HepG2 (cell line): ENCODE measurements around the gene DPH7. TPM values are rescaled to one million over a fixed set of nuclear protein-coding genes. Genes with fewer than 3 reads are reported as not detected.
"Not testable (repeated sequence)": the region's sequence is repeated elsewhere in the genome, so short reads cannot be mapped to it uniquely, and the experiment has no call there.

ENCODE experiments used
- ATAC-seq: fragments of 200-7000 bp; cut with Tn5 transposase; 3 replicates; pipeline ENCODE4 v1.9.1; 2020; ENCODE audit warnings: mild to moderate bottlenecking, moderate library complexity
- BruUV-seq: library from RNA; stranded (reverse); fragments of 400-500 nt; replicated peaks from 2 replicates; lab custom pipeline; 2021; lab: Mats Ljungman, UMichigan
- CTCF ChIA-PET: fragments of 300-600 bp; formaldehyde crosslinking; extraction: SDS; loops from one replicate; lab custom pipeline; 2021; ENCODE audit warnings: low total read pairs, inconsistent platforms, low intra/inter-chr PET ratio; lab: Yijun Ruan, JAX
- POLR2A ChIA-PET: fragments of 350-600 bp; sonication (Branson Sonifier 250); formaldehyde crosslinking; loops from one replicate; lab custom pipeline; 2020; ENCODE audit warnings: antibody characterized with exemption, inconsistent platforms; lab: Yijun Ruan, JAX
- DNase-seq: peaks from one replicate; pipeline ENCODE4 v3.0.0-alpha.2; 2015; ENCODE audit warnings: low spot score
- FAIRE-seq: peaks from 3 replicates; lab custom pipeline; 2011; peaks lifted over from hg19 to GRCh38; lab: Jason Lieb, UNC
- H2AFZ ChIP-seq: one replicate; pipeline ENCODE4 v1.6.1; 2011; ENCODE audit warnings: low read length, inconsistent platforms
- H3K27ac ChIP-seq: fragments of 300-600 bp; 3 replicates; pipeline ENCODE4 v1.8.0; 2011; ENCODE audit warnings: mixed run types, mild to moderate bottlenecking, mixed read lengths, low read length, inconsistent platforms; ENCODE audit not compliant: insufficient read depth; ENCODE audit errors: extremely low read length
- H3K27me3 ChIP-seq, 2 experiments: fragments of 200-600 bp in 1 of 2; 2 replicates in 1 of 2; 3 replicates in 1 of 2; pipeline versions ENCODE4 v1.6.0 to v1.8.0; 2011; ENCODE audit warnings: low read length in 2 of 2, mild to moderate bottlenecking in 2 of 2, moderate library complexity in 2 of 2, inconsistent platforms in 1 of 2; ENCODE audit not compliant: insufficient read depth in 2 of 2, control insufficient read depth in 1 of 2
- H3K36me3 ChIP-seq, 2 experiments: fragments of 200-600 bp in 1 of 2; replicated peaks in 1 of 2; 2 replicates in 1 of 2; 3 replicates in 1 of 2; pipeline versions ENCODE4 v1.5.1 to v1.8.0; 2011; ENCODE audit warnings: low read length in 2 of 2, inconsistent platforms in 1 of 2; ENCODE audit not compliant: insufficient read depth in 2 of 2, control insufficient read depth in 1 of 2
- H3K4me1 ChIP-seq: 2 replicates; pipeline ENCODE4 v1.5.1; 2012; ENCODE audit warnings: low read length, inconsistent platforms; ENCODE audit not compliant: insufficient read depth
- H3K4me2 ChIP-seq: 2 replicates; pipeline ENCODE4 v1.6.0; 2011; ENCODE audit warnings: low read depth, low read length, inconsistent platforms
- H3K4me3 ChIP-seq, 3 experiments: fragments of 200-600 bp in 1 of 3; sonication (generic), shearing (Covaris generic) in 1 of 3; replicated peaks in 1 of 3; 2 replicates each; pipeline ENCODE4 v1.5.1; 2011 to 2016; ENCODE audit warnings: low read length in 3 of 3, inconsistent platforms in 2 of 3, low read depth in 2 of 3, mild to moderate bottlenecking in 2 of 3, control low read depth in 1 of 3, mixed read lengths in 1 of 3; ENCODE audit not compliant: insufficient read depth in 1 of 3
- H3K79me2 ChIP-seq: one replicate; pipeline ENCODE4 v1.6.1; 2011; ENCODE audit warnings: low read length, inconsistent platforms; ENCODE audit not compliant: insufficient read depth
- H3K9ac ChIP-seq: 2 replicates; pipeline ENCODE4 v1.6.0; 2011; ENCODE audit warnings: mild to moderate bottlenecking, low read depth, low read length, inconsistent platforms; ENCODE audit not compliant: insufficient read depth
- H3K9me3 ChIP-seq: 2 replicates; pipeline ENCODE4 v1.5.1; 2012; ENCODE audit warnings: mild to moderate bottlenecking, low read length
- H4K20me1 ChIP-seq: 2 replicates; pipeline ENCODE4 v1.6.0; 2011; ENCODE audit warnings: inconsistent platforms, mild to moderate bottlenecking, low read length, moderate library complexity; ENCODE audit not compliant: insufficient read depth
- ZBTB8A ChIP-seq: sonication (generic); formaldehyde crosslinking; IDR thresholded peaks from 2 replicates; pipeline ENCODE4 v1.4.0; 2020; ENCODE audit warnings: mild to moderate bottlenecking, low read depth, missing genetic modification reagents, borderline replicate concordance
- WGBS: methylation state at CpG from one replicate; pipeline ENCODE4 v1.1.6; 2017; ENCODE audit warnings: low lambda C conversion rate; 5-methylcytosine and 5-hydroxymethylcytosine counted together
- in situ Hi-C: cut with HindIII; loops from 2 replicates; pipeline ENCODE4 v1.10.0; 2017; ENCODE audit warnings: low pct_unique_long_range_greater_than_20kb; ENCODE audit not compliant: extremely low pct_ligation_motif_present
- intact Hi-C: fragments of 100-400 bp; cut with micrococcal nuclease; formaldehyde crosslinking; loops from one replicate; pipeline ENCODE4 v1.10.0; 2022; ENCODE audit not compliant: unreplicated experiment
- polyA plus RNA-seq, 8 experiments: library from polyadenylated mRNA; depleted of rRNA in 3 of 8; stranded (reverse) in 7 of 8; unstranded in 1 of 8; fragments of >200 nt; fragmentation: Illumina TruSeq in 4 of 8; extraction: Trizol in 4 of 8; gene quantifications; 2 replicates each; pipeline versions ENCODE4 v1.2.1 to v1.2.3, GENCODE V29; 2011 to 2016; ENCODE audit warnings: low read depth in 4 of 8, missing spikeins in 1 of 8, mixed read lengths in 1 of 8; ENCODE audit not compliant: insufficient read depth in 1 of 8
- total RNA-seq, 5 experiments: library from RNA; depleted of rRNA; stranded (reverse); fragments of >200 nt; fragmentation: Illumina TruSeq; extraction: Trizol; gene quantifications; 2 replicates each; pipeline ENCODE4 v1.2.3, GENCODE V29; 2016; ENCODE audit warnings: low read depth in 1 of 5
- TF ChIP-seq, protein P1 (sequence below): fragments of 450-650 bp; IDR thresholded peaks from 2 replicates; pipeline ENCODE4 v1.6.1; 2016

The DPH7 gene
- total and polyA plus RNA-seq, 2 of the 13 experiments (the other 11 are each of a cell fraction or from before 2014, with no cell fraction given), result 27.6 to 31.6 TPM

DNA sequence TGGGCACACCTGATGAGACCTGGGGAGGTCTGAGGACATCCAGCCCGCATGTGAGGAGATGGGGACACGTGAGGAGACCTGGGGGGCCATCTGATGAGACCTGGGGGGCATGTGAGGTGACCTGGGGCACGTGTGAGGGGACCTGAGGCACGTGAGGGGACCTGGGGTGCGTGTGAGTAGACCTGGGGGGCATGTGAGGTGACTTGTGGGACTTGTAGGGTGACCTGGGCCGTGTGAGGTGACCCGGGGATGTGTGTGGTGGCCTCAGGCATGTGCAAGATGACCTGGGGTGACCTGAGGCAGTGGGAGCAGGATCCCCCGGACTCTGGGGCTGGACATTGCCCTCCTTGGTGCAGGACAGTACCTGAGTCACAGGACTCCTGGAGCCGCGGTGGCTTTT lies 59.2 kb downstream of the DPH7 start:
- FAIRE-seq (no peak), DNase-seq (no peak), ATAC-seq (no peak)
- ChIA-PET CTCF (no interaction called here), POLR2A (no interaction called here)
- no peak overlapping the region for H3K4me3 ChIP-seq
- no peaks in the 10 kb centered on the region for H3K4me1 ChIP-seq
- no peaks in the 10 kb centered on the region for H3K27me3 ChIP-seq
- no peaks in the 10 kb centered on the region for H3K9me3 ChIP-seq
- no peak for TF ChIP-seq ZBTB8A (CRISPR knock-in tag)
- TF ChIP-seq, protein P1, sequence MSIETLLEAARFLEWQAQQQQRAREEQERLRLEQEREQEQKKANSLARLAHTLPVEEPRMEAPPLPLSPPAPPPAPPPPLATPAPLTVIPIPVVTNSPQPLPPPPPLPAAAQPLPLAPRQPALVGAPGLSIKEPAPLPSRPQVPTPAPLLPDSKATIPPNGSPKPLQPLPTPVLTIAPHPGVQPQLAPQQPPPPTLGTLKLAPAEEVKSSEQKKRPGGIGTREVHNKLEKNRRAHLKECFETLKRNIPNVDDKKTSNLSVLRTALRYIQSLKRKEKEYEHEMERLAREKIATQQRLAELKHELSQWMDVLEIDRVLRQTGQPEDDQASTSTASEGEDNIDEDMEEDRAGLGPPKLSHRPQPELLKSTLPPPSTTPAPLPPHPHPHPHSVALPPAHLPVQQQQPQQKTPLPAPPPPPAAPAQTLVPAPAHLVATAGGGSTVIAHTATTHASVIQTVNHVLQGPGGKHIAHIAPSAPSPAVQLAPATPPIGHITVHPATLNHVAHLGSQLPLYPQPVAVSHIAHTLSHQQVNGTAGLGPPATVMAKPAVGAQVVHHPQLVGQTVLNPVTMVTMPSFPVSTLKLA, result peak; percentile 93
- H3K27ac ChIP-seq, result no peak overlapping the region
- no peak overlapping the region for H3K4me2 ChIP-seq
- no peak overlapping the region for H2AFZ ChIP-seq
- BruUV-seq, result no TSS peak
- H3K36me3 ChIP-seq, result no peaks in the 10 kb centered on the region
- no peaks in the 10 kb centered on the region for H3K79me2 ChIP-seq
- no peaks in the 10 kb centered on the region for H4K20me1 ChIP-seq
- WGBS, result 68% methylated on average over 5 of the region's 10 CpGs
- no peak overlapping the region for H3K9ac ChIP-seq
- intact Hi-C loops, result no loop called here
- in situ Hi-C loops, result no loop called here

DNA sequence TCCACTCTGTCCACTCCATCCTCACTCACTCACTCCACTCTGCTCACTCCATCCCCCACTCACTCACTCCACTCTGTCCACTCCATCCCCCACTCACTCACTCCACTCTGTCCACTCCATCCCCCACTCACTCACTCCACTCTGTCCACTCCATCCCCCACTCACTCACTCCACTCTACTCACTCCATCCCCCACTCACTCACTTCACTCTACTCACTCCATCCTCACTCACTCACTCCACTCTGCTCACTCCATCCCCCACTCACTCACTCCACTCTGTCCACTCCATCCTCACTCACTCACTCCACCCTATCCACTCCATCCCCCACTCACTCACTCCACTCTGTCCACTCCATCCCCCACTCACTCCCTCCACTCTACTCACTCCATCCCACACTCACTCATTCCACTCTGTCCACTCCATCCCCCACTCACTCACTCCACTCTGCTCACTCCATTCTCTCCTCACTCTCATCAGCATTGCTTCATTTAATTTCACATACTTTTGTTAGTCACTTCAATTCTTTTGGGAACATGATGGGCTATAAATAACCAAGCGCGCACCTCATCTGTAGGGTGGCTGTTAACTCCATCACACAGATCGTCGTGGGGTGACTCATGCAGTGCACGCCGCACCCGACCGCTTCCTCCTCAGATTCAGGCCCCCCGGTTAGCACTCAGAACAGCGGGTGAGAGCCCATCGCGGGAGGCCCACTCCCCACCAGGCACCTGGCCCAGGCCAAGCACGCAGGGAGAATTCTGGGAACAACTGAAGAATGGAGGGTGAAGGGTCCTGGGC lies 59.9 kb downstream of the DPH7 start:
- H3K4me1 ChIP-seq, H3K36me3 ChIP-seq, H3K4me2 ChIP-seq, POLR2A ChIA-PET, H4K20me1 ChIP-seq, ATAC-seq, H3K27me3 ChIP-seq, H3K27ac ChIP-seq, BruUV-seq, intact Hi-C loops, FAIRE-seq, H3K4me3 ChIP-seq, in situ Hi-C loops, H3K9me3 ChIP-seq, H2AFZ ChIP-seq, DNase-seq, CTCF ChIA-PET, H3K79me2 ChIP-seq, H3K9ac ChIP-seq: not testable (repeated sequence)
- 87% methylated on average over 13 of the region's 13 CpGs for WGBS
